ENCODE results near the gene AP4B1. TPM values are rescaled to one million over a fixed set of nuclear protein-coding genes. Genes with fewer than 3 reads are reported as not detected.

AP4B1 gene
- total and polyA plus RNA-seq, 3 donors from 2014 or later = 23.4 to 49.6 (median 28.2) TPM

GRCh38 chr1:113934006-113934405 lies 29.4 kb upstream of the AP4B1 start:
- TF ChIP-seq CTCF (IDR thresholded peaks at IDR 0.05) (no peak), POLR2A (IDR thresholded peaks at IDR 0.05) (no peak)
- intact Hi-C loops (cut with DNase I; ENCODE audit: low total_unique reads) = no loop called here
- H3K9me3 ChIP-seq = no peaks in the 10 kb centered on the region
- no peak overlapping the region for H3K27ac ChIP-seq
- no peak for DNase-seq
- H3K4me3 ChIP-seq = no peak overlapping the region
- peaks cover 35% of the 10 kb centered on the region for H3K4me1 ChIP-seq
- no peaks in the 10 kb centered on the region for H3K36me3 ChIP-seq (ENCODE audit: low read depth, missing control alignments)
- no peaks in the 10 kb centered on the region for H3K27me3 ChIP-seq

GRCh38 chr1:113931451-113931851 lies 26.9 kb upstream of the AP4B1 start:
- no peak for DNase-seq
- peaks cover 29% of the 10 kb centered on the region for H3K4me1 ChIP-seq
- H3K27ac ChIP-seq = peak overlapping the region in 1 of 2 donors; percentile 95
- no peak overlapping the region for H3K4me3 ChIP-seq
- TF ChIP-seq CTCF (IDR thresholded peaks at IDR 0.05) (no peak), POLR2A (IDR thresholded peaks at IDR 0.05) (no peak)
- H3K36me3 ChIP-seq (ENCODE audit: low read depth, missing control alignments) = no peaks in the 10 kb centered on the region
- no peaks in the 10 kb centered on the region for H3K27me3 ChIP-seq
- intact Hi-C loops (cut with DNase I; ENCODE audit: low total_unique reads) = no loop called here
- 9 to 11% methylated on average over 3 of the region's 3 CpGs for whole genome bisulfite sequencing, 2 donors
- H3K9me3 ChIP-seq = no peaks in the 10 kb centered on the region

- intact Hi-C loops (cut with DNase I; ENCODE audit: low total_unique reads) = no loop called here
Measured at GRCh38 chr1:113930499-113931161, 26.0 kb upstream of the AP4B1 start.

GRCh38 chr1:113929750-113930498 lies 25.3 kb upstream of the AP4B1 start:
- Histone ChIP-seq H3K27me3 (no peaks in the 10 kb centered on the region), H3K36me3 (ENCODE audit: low read depth, missing control alignments) (no peaks in the 10 kb centered on the region), H3K4me3 (peak overlapping the region; percentile 84 to 96), H3K9me3 (no peaks in the 10 kb centered on the region), H3K4me1 (peaks cover 29% of the 10 kb centered on the region), H3K27ac (peak overlapping the region; percentile 87 to 95)
- peak; percentile 56 for DNase-seq
- WGBS, 2 donors = 0 to 1% methylated on average over 13 to 21 of the region's 64 CpGs
- intact Hi-C loops (cut with DNase I; ENCODE audit: low total_unique reads) = loop anchor here (2.0 kb wide), 1 partner anchor 25 kb away; the partner anchor contains the start of genes AP4B1 and DCLRE1B
- no peak for TF ChIP-seq POLR2A (IDR thresholded peaks at IDR 0.05)
- no peak for TF ChIP-seq CTCF (IDR thresholded peaks at IDR 0.05)

More at GRCh38 chr1:113930499-113931161, 26.0 kb upstream of the AP4B1 start:
- peak overlapping the region; percentile 84 to 96 for H3K4me3 ChIP-seq
- no peaks in the 10 kb centered on the region for H3K27me3 ChIP-seq
- H3K36me3 ChIP-seq (ENCODE audit: low read depth, missing control alignments) = no peaks in the 10 kb centered on the region
- peaks cover 29% of the 10 kb centered on the region for H3K4me1 ChIP-seq
- TF ChIP-seq CTCF (IDR thresholded peaks at IDR 0.05) (no peak), POLR2A (IDR thresholded peaks at IDR 0.05) (no peak)
- no peaks in the 10 kb centered on the region for H3K9me3 ChIP-seq
- 1% methylated on average over 8 of the region's 8 CpGs for WGBS, 2 donors
- peak overlapping the region; percentile 87 to 95 for H3K27ac ChIP-seq
- DNase-seq = peak; percentile 59
